GM18861 (cell line): Measurements from ENCODE around the gene PDCD1.
A peak's percentile ranks its signal among the peaks of the same experiment; 100 is the strongest.

ENCODE experiments used
- ATAC-seq: cut with Tn5 transposase; IDR thresholded peaks from one replicate; pipeline ENCODE4 v1.9.1; 2021; ENCODE audit not compliant: unreplicated experiment

PDCD1 gene

DNA sequence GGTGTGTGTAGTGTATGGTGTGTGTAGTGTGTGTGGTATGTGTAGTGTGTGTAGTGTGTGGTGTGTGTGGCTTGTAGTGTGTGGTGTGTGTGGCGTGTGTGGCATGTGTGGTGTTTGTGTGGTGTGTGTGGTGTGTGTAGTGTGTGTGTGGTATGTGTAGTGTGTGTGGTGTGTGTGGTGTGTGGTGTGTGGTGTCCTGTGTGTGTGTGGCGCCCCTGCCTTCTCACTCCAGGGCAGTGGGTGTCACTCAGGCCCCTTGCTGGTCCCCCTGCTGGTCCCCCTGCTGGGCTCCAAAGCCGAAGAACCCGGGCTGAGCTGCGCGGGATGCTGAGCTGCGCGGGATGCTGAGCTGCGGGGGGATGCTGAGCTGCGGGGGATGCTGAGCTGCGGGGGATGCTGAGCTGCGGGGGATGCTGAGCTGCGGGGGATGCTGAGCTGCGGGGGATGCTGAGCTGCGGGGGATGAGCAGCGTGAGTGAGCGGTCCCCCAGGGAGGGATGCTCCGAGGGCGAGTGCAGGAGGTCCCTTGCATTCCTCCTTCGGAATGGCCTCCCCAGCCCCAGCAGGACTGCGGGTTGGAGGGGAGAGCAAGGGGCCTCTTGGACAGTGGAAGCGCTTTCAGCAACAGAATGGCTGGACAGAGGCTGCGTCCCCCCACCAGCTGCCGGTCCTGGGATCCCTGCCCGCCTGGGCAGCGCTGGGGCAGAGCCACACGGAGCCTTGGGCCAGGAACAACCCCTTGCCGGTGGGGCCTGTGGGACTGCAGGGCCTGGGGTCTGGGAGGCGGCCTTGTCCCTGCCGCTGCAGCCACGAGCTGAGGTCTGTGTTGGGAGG is 7.5 kb upstream of the PDCD1 start:
- no peak for ATAC-seq

DNA sequence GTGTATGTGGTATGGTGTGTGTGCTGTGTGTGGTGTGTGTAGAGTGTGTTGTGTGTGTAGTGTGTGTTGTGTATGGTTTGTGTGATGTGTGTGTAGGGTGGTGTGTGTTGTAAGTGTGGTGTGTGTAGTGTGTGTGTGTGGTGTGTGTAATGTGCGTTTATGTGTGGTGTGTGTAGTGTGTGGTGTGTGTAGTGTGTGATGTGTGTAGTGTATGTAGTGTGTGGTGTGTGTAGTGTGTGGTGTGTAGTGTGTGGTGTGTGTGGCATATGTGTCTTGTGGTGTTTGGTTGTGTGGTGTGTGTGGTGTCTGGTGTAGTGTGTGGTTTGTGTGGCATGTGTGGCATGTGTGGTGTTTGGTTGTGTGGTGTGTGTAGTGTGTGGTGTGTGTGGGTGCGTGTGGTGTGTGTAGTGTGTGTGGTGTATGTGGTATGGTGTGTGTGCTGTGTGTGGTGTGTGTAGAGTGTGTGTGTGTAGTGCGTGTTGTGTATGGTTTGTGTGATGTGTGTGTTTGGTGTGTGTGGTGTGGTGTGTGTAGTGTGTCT is 6.8 kb upstream of the PDCD1 start:
- no peak for ATAC-seq

DNA sequence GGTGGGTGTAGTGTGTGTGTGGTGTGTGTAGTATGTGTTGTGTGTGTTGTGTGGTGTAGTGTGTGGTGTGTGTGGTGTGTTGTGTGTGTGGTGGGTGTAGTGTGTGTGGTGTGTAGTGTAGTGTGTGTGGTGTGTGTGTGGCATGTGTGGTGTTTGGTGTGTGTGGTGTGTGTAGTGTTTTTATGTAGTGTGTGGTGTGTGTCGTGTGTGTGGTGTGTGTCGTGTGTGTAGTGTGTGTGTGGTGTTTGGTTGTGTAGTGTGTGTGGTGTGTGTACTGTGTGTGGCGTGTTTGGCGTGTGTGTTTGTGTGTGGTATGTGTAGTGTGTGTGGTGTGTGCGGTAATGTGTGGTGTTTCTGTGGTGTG is 6.1 kb upstream of the PDCD1 start:
- ATAC-seq: no peak

DNA sequence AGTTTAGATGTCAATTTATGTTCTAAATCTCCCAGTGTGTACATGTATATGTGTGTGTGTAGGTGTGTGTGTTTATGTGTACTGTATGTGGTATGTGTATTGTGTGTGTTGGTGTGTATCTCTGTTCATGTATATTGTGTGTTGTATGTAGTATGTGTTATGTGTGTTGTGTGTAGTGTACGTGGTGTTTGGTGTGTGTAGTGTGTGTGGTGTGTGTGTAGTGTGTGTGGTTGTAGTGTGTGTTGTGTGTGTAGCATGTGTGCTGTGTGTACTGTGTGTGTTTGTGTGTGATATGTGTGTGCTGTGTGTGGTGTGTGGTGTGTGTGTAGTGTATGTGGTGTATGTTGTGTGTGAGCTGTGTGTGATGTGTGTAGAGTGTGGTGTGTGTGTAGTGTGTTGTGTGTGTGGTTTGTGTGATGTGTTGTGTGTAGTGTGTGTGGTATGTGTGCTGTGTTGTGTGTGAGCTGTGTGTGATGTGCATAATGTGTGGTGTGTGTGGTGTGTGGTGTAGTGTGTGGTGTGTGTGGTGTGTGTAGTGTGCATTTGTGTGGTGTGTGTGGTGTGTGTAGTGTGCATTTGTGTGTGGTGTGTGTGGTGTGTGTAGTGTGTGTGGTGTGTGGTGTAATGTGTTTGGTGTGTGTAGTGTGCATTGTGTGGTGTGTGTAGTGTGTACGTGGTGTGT is 5.6 kb upstream of the PDCD1 start:
- no peak for ATAC-seq

DNA sequence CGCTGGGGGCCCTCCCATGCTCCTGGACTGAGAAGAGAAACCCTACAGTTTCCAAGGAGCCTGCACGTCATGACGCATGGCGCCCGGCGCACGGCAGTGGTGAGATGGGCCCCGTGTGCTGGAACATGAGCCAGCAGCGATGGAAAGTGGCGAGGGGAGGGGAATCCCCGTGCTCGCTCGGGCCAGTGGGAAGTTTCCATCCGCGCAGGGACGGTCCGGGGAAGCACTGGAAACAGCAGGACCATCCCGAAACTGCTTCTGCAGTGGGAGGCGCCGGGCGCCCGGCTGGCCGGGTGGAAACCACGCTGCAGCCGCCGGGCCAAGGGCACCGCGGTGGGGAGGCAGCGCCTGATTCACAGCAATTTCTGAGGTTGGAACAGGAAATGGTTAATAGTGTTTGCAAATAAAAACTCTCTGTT is 4.9 kb upstream of the PDCD1 start:
- no peak for ATAC-seq

DNA sequence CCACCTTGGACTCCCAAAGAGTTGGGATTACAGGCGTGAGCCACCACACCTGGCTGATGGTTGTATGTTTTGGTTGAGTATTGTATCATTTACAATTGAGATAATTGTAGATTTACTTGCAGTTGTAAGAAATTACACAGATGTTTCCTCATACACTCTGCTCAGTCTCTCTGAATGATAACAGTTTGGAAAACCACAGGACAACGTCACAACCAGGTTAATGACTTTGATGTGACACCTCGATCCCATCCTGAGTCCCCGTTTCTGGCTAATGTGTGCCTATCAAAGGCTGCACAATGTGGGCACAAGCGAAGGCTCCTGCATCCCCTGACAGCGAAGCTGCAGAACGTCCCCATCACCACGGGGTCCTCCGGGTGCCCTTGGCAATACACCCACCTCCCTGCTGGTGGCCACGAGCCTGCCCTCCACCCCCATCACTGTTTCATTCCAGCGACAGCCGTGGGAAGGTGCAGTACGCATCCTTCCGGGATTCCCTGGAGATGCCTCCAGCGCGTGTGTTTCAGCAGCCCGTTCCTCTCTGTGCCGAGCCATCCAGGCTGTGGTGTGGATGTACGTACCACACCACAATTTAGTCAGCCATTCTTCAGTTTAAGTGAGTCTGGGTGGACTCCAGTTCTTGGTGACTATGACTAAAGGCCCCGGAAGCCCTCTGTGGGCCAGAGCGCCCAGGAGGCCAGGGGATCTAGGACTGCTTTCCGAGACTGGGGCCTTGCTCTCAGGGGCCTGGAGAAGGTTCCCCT is 4.3 kb upstream of the PDCD1 start:
- no peak for ATAC-seq

DNA sequence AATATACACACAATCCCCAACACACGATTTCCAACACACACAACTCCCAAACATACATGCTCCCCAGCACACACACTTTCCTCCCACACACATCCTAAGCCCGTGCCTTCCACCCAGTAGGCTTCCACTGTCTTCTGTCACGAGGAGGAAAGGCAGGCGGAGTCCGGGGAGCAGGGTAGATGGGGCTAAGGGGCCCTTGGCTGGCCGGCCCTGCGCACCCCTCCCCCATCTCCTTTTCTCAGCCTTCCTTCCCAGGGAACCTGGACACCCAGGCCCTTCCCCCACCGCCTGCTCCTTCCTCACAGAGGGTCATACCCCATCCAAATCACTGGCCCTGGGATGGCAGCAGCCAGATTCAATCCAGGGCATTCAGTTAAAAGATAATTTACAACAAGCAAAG is 3.4 kb upstream of the PDCD1 start:
- ATAC-seq: no peak

DNA sequence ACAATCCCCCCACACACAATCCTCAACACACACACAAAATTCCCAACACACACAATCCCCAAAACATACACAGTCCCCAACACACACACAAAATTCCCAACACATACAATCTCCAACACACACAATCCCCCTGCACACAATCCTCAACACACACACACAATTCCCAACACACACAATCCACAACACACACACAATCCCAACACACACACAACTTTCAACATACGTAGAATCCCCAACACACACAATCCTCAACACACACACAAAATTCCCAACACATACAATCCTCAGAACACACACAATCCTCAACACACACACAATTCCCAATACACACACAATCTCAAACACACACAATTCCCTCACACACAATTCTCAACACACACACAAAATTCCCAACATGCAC is 2.6 kb upstream of the PDCD1 start:
- no peak for ATAC-seq

DNA sequence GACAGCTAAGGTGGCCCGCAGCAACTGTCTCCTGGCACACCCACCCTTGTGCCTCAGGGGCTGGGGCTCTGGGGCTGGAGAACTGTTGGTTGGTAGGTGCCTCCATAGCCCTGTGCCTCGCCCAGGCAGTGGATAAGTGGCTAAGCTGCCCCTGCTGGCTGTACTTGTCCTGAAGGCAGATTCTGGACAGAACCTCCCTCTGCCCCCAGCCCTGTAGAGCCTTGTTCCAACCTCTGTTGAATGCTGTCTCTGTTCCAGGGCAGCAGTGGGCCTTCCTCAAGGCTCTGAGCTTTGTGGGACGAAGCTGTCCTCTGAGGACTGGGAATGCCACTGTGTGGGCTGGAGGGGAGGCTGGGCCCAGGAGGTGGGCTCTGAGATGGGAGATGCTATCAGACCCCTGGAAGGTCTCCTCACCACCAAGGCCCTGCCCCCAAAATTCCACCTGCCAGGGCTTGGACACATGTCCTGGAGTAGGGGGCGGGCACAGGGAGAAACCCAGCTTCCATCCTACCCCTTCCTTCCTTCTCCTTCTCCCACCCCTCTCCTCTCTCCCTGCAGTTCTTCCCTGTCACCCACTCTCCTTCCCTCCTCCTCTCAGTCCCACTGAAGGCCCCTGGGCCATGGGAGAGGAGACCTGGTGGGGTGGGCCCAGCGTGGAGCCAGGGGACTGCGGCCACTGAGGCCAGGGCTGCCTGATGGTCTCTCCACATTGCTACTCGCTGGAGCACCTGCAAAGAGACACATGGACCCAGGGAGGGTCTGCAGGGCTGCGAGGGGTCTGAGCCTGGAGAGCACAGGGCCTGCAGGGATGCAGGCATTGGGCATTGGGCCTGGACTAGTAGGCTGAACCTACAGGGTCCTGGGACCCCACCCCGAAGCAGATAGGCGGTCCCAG is 1.7 kb upstream of the PDCD1 start:
- no peak for ATAC-seq

DNA sequence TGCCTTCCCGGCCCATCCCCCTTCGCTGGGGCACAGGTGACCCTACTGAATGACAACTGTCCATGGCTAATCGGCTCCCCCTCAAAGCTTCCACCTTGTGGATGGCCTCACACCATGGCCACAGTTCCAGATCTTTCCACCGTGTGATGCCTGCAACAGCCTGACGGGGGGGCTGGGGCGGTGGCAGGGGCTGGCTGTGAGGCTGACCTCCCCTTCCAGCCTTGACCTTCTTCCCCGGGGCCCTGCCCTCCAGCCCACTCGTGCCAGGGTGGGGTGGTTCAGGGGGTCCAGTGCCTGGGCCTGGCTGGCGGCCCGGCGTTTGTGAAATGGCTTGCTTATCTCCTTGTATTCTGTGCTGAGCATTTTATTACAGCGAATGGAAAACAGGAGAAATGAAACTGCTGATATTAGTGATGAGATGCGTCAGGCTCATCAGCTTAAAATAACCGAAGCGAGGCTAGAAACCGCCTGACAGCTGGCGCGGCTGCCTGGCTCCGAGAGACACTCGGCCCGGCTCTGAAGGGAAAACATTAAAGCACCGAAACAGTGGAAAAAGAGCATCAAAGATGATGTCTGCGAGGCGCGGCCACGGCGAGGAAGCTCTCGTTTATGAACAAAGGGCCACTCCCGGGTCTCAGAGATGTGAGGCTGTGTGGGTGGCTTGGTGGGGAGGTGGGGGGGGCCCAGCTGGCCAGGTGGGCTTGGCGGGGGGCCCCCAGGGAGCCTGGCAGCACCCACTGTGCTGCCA is 916 bp upstream of the PDCD1 start:
- ATAC-seq: peak; percentile 34

DNA sequence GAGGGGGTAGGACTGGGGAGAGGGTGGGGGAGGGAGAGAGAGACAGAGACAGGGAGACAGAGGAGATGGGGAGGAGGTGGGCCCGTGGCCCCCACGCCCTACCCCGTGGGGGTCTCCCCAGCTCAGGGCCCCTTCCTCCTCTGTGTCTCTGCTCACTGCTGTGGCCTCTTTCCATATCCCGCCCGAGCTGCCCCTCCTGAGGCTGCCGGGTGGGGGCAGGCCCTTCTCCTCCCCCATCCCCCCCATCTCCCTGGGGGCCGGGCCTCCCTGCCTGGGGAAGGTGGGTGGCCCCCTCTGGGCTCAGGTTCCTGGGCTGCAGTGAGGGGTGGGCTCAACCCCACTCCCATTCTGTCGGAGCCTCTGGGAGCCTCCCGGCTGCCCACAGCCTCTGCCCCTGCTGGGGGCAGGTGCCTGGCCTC is 332 bp upstream of the PDCD1 start:
- ATAC-seq: peak; percentile 6

DNA sequence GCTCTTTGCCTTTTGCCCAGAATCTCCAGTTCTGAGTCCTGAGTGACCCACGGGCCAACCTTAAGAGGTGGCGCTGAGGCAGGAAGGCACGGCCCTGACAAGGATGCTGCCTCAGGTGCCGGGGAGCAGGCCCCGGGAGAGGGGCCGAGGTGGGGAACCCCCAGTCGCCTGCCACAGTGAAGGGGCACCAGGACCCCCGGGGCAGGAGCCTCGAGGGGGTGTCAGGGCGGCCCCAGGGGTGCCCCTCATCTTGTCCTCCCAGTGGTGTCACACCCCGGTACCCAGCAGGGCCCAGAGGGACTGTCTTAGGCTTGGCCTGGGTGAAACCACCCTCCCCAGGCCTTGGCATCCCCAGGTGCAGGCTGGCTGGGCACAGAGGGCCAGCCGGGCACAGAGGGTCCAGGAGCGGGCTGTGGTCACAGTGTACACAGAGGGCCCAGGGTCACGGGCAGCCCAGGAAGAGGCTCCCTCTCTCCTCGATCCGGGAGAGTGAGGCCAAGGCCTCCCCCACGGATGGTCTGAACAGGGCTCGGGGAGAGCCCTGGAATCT is 1.0 kb downstream of the PDCD1 start:
- ATAC-seq: no peak

DNA sequence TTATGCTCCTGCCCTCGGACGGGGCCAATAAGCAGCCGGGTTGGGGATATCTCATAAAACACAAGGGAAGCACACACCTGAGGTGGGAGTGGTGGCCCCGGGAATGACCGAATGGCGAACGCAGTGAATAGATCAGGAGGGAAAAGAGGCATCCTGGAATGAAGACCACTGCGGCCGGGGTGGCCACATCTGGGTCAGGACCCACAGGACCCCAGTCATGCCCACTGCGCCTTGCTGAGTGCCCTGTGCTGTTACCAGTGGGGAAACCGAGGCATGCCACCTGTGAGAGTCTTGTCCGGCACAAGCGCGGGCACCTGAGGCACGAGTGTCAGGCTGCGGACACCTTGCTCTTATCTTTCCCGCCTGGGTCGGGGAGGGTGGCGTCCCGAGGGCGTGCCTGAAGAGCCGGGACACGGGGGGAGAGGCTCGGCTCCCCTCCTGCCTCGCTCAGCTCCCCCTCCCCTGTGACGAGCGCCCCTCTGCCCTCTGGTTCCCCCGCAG is 1.6 kb downstream of the PDCD1 start:
- no peak for ATAC-seq

DNA sequence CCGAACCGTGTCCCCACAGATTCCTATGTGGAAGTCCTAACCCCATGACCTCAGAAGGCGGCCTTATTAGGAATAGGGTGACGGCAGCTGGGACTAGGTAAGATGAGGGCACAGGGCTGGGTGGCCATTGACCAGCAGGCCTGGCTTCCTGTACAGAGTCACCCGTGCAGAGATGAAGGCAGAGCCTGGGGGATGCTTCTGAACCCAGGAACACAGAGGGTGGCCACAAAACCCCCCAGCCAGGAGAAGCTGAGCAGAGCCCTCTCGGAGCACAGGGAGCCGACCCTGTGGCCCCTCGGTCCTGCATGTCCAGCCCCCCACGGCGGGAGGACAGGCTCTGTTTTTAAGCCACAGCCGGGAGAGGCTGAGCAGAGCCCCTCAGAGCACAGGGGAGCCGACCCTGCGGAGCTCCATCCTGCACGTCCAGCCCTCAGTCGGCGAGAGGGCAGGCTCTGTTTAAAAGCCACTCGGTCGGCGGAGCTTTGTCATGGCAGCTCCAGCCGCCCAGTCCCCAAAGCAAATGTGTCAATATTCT is 2.7 kb downstream of the PDCD1 start:
- no peak for ATAC-seq

DNA sequence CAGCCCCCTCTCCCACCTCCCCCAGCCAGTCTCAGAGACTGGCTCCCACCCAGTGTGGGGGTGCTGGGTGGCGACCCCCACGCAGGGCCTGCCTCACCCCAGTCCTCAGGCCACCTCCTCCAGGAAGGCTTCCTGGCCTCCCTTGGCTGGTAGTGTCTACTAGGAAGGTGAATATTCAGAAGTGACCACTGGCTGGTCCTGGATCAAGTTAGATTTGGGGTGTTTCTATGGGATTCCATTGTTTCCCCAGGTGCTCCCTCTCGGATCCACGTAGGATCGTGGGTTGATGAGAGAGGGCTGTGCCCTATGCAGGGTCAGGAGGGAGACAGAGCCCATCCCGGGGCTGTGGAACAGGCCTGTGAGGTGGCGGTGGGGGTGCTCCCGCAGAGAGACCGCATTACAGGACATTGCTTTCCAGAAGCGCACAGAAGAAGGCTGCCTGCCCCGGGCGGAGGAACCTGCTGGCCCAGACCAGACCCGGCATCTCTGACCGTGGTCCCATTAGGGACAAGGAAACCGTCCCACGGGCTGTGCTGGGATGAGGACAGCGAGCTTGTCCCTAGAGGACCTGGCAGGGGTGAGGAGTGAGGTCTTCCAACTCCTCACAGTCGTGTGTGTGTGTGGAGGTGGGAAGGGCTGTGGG is 3.3 kb downstream of the PDCD1 start:
- ATAC-seq: no peak

DNA sequence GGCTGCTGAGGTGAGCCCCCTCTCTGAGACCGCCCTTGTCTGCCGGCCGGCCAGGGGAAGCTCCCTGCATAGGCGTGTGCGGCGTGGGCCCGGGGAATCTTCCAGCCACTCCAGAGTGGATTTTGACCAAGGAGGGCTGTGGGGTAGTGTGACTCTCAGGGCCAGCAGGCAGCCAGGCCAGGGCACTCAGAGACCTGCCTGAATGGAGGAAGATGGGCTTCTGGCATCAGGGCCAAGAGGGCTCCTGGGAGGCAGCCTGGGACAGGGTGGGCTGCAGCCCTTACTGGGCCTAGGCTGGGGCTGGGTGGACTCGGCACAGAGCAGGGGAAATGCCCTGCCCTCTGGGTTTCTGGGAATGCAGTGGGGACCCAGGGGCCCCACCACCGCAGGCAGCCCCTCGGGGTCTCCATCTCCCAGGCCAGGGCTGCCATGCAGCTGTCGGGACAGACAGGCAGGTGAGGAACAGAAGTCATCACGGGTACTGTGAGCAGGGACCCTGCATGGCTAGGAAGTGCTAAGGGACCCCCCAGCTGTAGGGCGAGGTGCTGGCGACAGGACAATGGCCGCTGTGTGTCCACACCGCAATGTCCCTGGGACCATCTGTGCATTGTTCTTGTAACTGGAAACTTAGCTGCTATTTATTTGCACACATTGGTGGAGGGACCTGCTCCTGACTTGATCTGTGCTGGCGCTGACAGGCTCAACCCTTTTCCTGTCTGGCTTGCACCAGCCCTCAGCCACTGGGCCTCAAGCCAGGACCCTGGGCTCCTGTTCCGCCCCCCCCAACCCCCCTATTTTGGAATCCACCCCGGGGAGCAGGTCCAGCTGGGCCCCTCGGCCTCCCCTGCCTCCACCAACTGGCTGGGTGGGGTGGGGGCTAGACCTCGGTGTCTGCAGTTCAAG is 4.1 kb downstream of the PDCD1 start:
- no peak for ATAC-seq

DNA sequence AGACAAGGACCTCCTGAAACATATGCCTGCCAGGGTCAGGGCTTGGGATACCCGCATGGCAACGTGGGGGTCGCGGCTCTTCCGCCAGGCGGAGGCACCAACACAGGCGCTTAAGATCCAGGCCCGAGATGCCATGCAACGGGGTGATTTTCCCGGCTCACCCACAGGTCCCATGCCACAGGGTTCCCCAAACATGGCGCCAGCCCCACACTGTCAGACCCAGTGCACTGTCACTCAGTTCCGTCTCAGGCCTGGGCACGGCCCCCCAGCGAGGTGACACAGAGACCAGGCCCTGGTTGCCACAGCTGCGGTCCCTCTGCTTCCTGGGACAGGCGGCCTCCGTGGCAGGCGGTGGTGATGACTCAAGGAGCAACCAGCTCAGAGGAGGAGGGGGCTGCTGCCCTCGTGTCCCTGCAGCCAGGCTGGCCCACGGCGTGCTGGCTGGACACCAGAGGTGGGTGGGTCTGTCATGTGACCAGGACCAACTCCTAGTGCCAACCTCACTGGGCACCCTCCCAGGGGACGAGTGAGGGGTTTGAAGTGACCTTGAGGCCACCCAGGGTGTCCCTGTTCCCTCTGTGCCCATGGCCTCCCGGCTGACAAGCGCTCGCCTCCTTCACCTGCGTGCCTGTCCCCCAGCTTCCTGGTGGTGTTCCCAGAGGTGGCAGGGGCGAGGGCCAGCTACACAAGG is 4.9 kb downstream of the PDCD1 start:
- no peak for ATAC-seq
